DND-41 (cell line): ENCODE results near the gene WDR59.

ENCODE experiments used
- ATAC-seq: fragments of 200-7000 bp; cut with Tn5 transposase; 3 replicates; pipeline ENCODE4 v1.9.1; 2021; ENCODE audit warnings: low read depth; ENCODE audit not compliant: insufficient read depth
- DNase-seq: peaks from one replicate; pipeline ENCODE4 v3.0.0-alpha.2; 2020
- H2AFZ ChIP-seq: 2 replicates; pipeline ENCODE4 v1.6.0; 2012; ENCODE audit warnings: low read depth, low read length
- H3K27ac ChIP-seq: 2 replicates; pipeline ENCODE4 v1.5.1; 2012; ENCODE audit warnings: low read length, inconsistent platforms
- H3K27me3 ChIP-seq: fragments of 200-600 bp; sonication (generic); 2 replicates; pipeline ENCODE4 v1.6.0; 2012; ENCODE audit warnings: low read length, mild to moderate bottlenecking, inconsistent platforms; ENCODE audit not compliant: insufficient read depth, poor library complexity
- H3K36me3 ChIP-seq: 2 replicates; pipeline ENCODE4 v1.5.1; 2012; ENCODE audit warnings: low read length, inconsistent platforms; ENCODE audit not compliant: insufficient read depth
- H3K4me1 ChIP-seq: 2 replicates; pipeline ENCODE4 v1.5.1; 2012; ENCODE audit warnings: mild to moderate bottlenecking, low read length; ENCODE audit not compliant: insufficient read depth
- H3K4me2 ChIP-seq: 2 replicates; pipeline ENCODE4 v1.6.0; 2012; ENCODE audit warnings: mild to moderate bottlenecking, moderate library complexity, low read length, inconsistent platforms; ENCODE audit not compliant: insufficient read depth
- H3K4me3 ChIP-seq, 2 experiments: fragments of 200-600 bp in 1 of 2; shearing (Covaris generic) in 1 of 2; 2 replicates each; pipeline ENCODE4 v1.5.1; 2012 to 2016; ENCODE audit warnings: inconsistent platforms in 2 of 2, low read length in 2 of 2, mild to moderate bottlenecking in 2 of 2, low read depth in 1 of 2, moderate library complexity in 1 of 2
- H3K79me2 ChIP-seq: 2 replicates; pipeline ENCODE4 v1.6.0; 2012; ENCODE audit warnings: low read length, inconsistent platforms; ENCODE audit not compliant: insufficient read depth
- H3K9ac ChIP-seq: 2 replicates; pipeline ENCODE4 v1.6.0; 2012; ENCODE audit warnings: low read depth, mild to moderate bottlenecking, inconsistent platforms, low read length, moderate library complexity
- H3K9me3 ChIP-seq: 2 replicates; pipeline ENCODE4 v1.5.1; 2012; ENCODE audit warnings: low read length, moderate library complexity, mild to moderate bottlenecking, inconsistent platforms; ENCODE audit not compliant: insufficient read depth, severe bottlenecking
- H4K20me1 ChIP-seq: 2 replicates; pipeline ENCODE4 v1.6.0; 2012; ENCODE audit warnings: low read length; ENCODE audit not compliant: insufficient read depth
- CTCF ChIP-seq: IDR thresholded peaks from 2 replicates; pipeline ENCODE4 v1.5.1; 2012; ENCODE audit warnings: borderline replicate concordance, low read length, moderate library complexity, mild to moderate bottlenecking; ENCODE audit not compliant: poor library complexity, severe bottlenecking; ENCODE audit errors: extremely low read depth
- EZH2 ChIP-seq: IDR thresholded peaks from 3 replicates; pipeline ENCODE4 v1.6.1; 2012; ENCODE audit warnings: borderline replicate concordance, low read depth, mild to moderate bottlenecking, moderate library complexity, low read length, inconsistent platforms; ENCODE audit not compliant: severe bottlenecking

Gene WDR59

DNA sequence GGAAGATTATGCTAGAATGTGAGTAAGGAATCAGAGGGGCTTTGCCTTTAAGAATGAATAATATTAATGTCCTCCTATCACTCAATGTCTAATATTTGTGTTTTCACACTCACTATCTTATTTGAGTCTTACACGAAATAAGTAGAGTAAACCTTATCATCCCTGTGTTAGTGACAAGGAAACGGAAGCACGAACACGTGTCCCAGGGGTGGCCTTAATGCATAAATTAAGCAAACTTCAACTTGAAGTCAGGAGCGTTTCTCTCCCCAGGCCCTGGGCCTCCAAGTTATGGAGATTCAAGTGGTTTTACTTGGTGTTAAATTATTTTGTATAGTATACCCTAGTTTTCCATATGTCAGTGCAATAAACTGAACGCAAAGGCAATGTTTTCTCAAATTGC, 96.0 kb downstream of the WDR59 start:
- TF ChIP-seq EZH2 = no peak
- TF ChIP-seq CTCF = no peak
- no peak overlapping the region for H3K27ac ChIP-seq
- no peaks in the 10 kb centered on the region for H3K27me3 ChIP-seq
- H4K20me1 ChIP-seq = no peaks in the 10 kb centered on the region
- no peak overlapping the region for H3K9ac ChIP-seq
- H3K4me1 ChIP-seq = no peaks in the 10 kb centered on the region
- no peaks in the 10 kb centered on the region for H3K79me2 ChIP-seq
- no peak overlapping the region for H3K4me2 ChIP-seq
- DNase-seq = no peak
- no peaks in the 10 kb centered on the region for H3K9me3 ChIP-seq
- peaks cover 74% of the 10 kb centered on the region for H3K36me3 ChIP-seq
- no peak overlapping the region for H3K4me3 ChIP-seq
- H2AFZ ChIP-seq = no peak overlapping the region
- no peak for ATAC-seq

DNA sequence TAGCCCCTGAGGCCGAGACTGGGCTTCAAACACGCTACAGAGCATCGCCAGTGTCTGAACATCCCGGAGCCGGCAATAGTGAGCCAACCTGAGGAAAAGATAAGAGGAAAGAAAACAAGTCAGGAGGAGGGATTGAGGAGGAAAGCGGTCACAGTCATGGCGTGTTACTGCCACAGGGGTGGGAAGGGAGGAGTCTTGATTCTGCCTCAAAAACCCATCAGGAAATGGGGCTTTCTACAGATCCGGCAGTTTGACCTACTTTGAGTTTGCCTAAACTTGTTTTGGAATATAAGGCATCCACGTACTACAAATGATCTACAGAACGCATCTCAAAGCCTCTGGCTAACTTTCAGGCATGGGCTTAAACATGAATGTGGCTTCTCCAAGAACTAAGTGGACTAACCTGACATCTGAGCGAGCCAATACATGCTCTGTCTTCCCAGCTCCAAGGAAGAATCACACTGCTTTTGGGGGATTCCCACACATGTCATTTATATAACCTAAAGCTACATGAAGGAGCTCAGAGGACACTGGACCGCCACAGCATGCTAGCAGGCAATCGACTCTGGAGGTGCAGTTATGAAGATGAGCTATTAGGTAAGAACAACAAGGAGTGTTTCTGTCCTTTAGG, 96.6 kb downstream of the WDR59 start:
- Histone ChIP-seq H3K4me3 (no peak overlapping the region), H3K36me3 (peaks cover 74% of the 10 kb centered on the region), H2AFZ (no peak overlapping the region), H3K9ac (no peak overlapping the region), H3K9me3 (no peaks in the 10 kb centered on the region), H3K27me3 (no peaks in the 10 kb centered on the region), H3K27ac (no peak overlapping the region), H4K20me1 (no peaks in the 10 kb centered on the region), H3K79me2 (no peaks in the 10 kb centered on the region), H3K4me1 (no peaks in the 10 kb centered on the region), H3K4me2 (no peak overlapping the region)
- TF ChIP-seq EZH2 (no peak), CTCF (no peak)
- DNase-seq (no peak), ATAC-seq (no peak)

DNA sequence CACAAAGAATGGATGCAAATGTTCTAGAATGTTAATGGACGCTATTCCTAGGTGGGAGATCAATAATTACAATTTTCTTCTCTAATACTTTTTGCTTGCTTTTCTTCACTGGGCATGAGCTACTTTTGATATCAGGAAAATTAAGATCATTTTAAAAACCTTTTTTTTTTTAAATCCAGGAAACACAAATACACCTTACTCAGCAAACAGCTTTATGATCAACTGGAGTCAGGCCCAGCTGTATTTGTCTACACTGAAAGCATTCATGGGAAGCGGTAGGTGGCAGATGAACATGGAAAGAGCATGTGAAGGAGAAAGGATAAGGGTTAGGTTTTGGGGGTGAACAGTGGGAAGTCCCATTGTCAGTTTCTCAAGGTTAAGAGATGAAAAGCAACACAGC, 97.8 kb downstream of the WDR59 start:
- Histone ChIP-seq H3K4me3 (no peak overlapping the region), H3K36me3 (peaks cover 73% of the 10 kb centered on the region)

More for the DNA sequence above, 97.8 kb downstream of the WDR59 start:
- no peak overlapping the region for H3K9ac ChIP-seq
- no peaks in the 10 kb centered on the region for H3K9me3 ChIP-seq
- H3K4me2 ChIP-seq = no peak overlapping the region
- no peak overlapping the region for H2AFZ ChIP-seq
- H3K27me3 ChIP-seq = no peaks in the 10 kb centered on the region
- no peaks in the 10 kb centered on the region for H4K20me1 ChIP-seq
- H3K79me2 ChIP-seq = no peaks in the 10 kb centered on the region
- DNase-seq (no peak), ATAC-seq (no peak)
- TF ChIP-seq EZH2 (no peak), CTCF (no peak)
- H3K4me1 ChIP-seq = no peaks in the 10 kb centered on the region
- no peak overlapping the region for H3K27ac ChIP-seq
